ENCODE data around the gene FSD2. TPM values are rescaled to one million over a fixed set of nuclear protein-coding genes. Genes with fewer than 3 reads are reported as not detected.
"Not testable (repeated sequence)": the region's sequence is repeated elsewhere in the genome, so short reads cannot be mapped to it uniquely, and the experiment has no call there.

Gene FSD2
- total RNA-seq, 1 donor from 2014 or later: 0.47 TPM

DNA sequence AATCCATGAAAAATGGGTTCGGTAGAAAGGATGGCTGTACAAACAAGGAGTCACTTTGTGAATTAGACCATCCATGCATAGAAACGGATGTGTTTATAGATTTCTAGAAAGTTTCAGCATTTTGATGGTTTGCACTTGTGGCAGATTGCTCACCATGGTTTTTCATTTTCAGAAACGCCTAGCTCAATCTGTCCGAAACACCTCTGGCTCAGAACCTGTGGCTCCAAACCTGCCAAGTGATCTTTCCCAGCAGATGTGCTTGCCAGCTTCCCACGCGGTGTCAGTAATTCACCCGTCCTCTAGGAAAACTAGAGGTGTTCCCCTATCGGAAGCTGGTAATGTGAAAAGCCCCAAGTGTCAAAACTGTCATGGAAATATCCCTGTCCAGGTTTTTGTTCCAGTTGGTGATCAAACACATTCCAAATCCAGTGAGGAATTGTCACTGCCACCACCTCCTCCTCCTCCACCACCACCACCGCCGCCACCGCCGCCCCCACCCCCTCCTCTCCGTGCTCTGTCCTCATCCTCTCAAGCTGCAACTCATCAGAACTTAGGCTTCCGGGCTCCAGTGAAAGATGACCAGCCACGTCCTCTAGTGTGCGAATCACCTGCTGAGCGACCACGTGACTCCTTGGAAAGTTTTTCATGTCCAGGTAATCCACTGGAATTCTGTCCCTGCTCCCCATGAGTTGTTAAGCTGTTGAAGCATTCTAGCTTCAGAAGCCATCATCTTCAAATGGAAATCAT is 24.7 kb upstream of the FSD2 start:
- no peak for DNase-seq (ENCODE audit: extremely low read depth, low read depth, low spot score)

DNA sequence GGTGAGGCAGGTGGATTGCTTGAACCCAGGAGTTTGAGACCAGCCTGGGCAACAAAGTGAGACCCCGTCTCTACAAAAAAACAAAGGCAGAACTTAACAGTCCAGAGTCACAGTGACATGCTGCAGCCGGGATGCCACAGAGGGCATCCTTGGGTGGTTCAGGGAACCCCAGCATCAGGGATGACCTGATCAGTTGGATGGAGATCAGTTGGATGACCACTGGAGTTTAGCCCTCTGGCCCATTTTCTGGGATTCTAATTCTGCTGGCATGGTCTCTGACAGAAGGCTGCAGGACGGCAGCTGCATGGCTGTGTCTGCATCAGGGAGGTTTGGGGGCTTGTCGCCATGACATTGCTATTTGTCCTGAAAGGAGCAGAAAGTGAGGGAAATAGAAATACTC is 23.4 kb upstream of the FSD2 start:
- no peak for DNase-seq (ENCODE audit: extremely low read depth, low read depth, low spot score)

DNA sequence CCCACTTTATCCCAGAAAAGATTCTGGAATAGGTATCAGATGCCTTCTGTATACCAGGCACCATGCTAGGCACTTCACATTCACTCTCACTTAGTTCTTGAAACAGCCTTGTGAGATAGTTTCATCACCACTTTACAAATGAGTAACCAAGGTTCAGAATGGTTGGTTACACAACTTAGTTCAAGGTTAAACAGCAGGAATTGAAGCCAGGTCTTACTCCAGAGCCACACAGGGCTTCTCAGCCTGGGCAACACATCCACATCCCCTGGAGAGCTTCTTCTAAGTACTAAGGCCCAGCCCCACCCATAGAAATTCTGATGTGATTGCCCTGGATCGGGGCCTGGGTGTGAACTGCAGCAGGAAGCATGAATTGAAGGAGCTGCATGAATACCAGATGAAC is 22.2 kb upstream of the FSD2 start:
- no peak for DNase-seq (ENCODE audit: extremely low read depth, low read depth, low spot score)

DNA sequence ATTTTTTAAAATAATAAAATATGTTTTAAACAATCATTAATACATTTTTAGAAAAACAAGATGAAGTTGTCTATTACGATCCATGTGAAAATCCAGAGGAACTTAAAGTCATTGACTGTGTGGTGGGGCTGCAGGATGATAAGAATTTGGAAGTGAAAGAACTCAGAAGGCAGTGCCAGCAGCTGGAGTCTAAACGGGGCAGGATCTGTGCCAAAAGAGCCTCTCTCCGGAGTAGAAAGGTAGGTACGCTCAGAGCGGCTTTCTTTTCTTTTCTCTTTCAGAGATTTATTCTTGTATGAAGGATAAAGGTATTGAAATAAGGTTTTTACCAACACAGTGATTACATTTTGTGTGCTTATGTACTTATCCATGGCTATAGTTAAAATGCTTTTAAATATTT is 17.2 kb upstream of the FSD2 start:
- no peak for DNase-seq (ENCODE audit: extremely low read depth, low read depth, low spot score)

DNA sequence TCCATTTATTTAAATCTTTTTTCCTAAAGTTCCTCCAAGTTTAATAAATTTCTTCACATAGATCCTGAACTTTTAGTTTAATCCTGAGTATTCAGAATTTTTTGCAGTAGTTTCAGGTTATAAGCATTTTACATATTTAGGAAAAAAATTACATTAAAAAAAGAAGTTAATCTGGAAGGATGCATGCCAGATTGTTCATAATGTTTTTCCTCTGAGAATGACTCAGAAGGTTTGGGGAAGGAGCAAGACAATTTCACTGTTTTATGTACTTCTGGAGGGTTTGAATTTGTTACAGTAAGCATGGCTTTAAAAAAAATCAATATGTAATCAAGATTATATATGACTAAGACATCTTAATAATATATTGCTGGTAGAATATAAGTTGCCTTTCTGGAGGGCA is 16.0 kb upstream of the FSD2 start:
- DNase-seq (ENCODE audit: extremely low read depth, low read depth, low spot score): not testable (repeated sequence)

DNA sequence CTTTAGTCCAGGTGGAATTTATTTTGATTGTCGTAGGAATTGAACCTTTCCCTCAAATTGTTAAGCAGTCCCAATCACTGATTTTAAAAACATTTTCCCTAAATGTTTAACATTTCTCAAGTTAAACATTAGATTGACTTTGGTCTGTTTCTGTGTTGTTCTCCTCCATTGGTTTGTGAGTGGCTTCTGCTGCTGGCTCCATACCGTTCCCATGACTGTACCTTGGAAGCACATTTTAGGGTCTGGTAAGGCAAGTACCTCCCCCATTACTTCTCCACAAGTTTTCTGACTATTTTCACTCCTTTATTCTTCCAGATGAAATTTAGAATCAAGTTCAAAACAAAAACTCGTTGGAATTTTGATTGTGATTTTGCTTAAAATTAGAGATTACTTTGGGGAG is 15.5 kb upstream of the FSD2 start:
- not testable (repeated sequence) for DNase-seq (ENCODE audit: extremely low read depth, low read depth, low spot score)

DNA sequence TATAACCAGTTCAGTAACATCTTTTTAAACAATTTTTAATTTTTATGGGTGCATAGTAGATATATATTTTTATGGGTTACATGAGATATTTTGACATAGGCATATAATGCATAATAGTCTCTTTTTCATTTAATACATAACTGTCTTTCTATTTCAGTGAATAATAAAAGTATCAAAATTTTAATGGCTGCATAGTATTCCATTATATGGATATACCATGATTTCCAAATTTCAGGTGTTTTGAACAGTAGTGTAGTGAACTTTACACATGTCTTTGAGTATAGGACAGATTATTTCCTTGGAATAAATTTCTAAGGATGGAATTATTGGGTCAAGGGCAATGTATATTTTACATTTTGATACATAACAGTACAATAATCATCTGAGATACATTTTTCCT is 14.3 kb upstream of the FSD2 start:
- no peak for DNase-seq (ENCODE audit: extremely low read depth, low read depth, low spot score)

DNA sequence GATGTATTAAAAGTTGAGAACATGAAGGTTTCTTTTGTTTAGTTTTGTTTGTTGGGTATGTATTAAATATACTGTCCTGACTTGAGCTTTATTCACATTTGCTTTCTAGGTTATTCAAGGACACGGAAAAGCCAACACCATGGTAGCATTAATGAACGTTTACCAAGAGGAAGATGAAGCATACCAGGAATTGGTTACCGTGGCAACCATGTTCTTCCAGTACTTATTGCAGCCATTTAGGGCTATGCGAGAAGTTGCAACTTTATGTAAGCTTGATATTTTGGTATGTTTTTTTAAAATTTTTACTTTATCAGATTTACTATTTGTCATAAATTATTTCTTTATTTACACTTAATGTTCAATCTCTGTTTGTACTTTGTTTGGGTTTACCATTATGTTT is 7.1 kb upstream of the FSD2 start:
- DNase-seq (ENCODE audit: extremely low read depth, low read depth, low spot score): no peak

DNA sequence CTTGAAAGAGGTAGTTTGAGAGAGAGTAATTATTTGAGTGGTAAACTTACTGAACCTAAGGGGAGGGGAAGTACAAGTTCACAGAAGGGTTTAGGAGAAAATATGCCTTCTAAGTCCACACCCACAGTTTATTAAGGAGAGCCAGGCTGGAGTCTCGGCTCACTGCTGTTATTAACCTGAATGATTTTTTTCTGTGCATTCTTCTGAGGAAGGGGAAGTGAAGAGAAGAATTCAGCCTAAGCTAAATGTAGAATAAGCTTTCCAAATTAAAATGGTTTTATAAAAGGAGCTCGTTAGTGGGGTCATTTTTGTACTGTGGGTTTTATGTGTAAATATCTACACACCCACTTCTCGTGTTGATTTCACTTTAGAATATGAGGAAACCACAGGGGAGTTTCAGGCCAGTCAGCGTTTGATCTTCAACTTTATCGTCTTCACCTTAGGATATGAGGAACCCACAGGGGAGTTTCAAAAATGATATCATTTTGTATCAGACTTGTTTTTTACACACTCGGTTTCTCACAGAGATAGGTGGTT is 5.1 kb upstream of the FSD2 start:
- no peak for DNase-seq (ENCODE audit: extremely low read depth, low read depth, low spot score)

DNA sequence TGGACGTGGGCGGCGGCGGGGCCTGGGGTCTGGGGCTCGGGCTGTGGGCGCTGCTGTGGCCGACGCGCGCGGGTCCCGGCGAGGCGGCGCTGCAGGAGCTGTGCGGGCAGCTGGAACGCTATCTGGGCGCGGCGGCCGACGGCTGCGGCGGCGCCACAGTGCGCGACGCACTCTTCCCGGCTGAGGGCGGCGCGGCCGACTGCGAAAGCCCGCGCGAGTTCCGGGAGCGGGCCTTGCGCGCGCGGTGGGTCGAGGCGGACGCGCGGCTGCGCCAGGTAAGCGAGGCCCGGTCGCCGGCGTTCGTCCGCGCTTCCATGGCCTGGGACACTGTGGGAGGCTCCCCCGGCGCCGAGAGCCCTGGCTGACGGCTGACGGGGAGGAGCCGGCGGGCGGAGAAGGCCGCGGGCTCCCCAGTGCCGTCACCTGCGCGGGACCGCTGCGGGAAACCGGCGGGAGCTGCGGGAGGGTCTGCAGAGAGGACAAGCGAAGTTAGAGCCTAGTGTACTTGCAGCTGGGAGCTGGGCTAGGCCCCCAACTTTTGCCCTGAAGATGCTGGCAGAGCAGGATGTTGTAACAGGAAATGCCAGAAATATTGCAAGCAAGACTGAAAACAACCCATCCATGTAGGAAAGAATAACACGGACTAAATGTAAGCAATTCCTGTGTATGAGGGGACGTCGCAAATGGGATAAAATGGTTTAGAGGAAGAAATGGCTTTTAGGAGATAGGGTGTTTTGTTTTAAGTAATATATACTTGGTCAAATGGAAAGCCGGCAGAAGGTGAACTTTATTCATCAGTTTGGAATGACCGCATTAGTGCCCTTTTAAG is 4.4 kb upstream of the FSD2 start:
- no peak for DNase-seq (ENCODE audit: extremely low read depth, low read depth, low spot score)

DNA sequence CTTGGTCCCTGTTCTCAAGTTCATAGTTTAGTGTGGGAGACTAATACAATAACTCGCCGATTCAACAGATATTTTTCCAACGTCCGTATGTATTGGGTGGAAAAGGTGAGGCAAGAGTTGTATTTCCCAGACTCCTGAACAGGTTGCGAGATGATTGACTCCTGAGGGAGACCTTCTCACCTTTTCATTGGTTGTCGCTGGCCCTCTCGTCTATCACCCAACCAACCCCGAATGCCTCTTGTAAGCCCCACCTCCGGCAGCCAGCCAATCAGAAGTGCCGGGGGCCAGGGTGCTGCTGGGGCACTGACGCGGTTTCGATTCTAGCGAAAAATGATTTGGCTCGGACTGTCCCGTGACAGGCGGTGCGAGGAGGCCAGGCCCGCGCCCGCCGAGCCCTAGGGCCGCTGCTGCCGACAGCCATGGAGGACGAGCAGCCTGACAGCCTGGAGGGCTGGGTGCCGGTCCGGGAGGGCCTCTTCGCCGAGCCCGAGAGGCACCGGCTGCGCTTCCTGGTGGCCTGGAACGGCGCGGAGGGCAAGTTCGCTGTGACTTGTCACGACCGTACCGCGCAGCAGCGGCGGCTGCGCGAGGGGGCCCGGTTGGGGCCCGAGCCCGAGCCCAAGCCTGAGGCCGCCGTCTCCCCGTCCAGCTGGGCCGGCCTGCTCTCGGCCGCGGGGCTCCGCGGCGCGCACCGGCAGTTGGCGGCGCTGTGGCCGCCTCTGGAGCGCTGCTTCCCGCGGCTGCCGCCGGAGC is 3.6 kb upstream of the FSD2 start, which contains the start of gene WHAMM:
WHAMM (plus strand) TSS at position 321 of the 753 bp plus-strand sequence; CDS start at position 420, 99 bp downstream.
- peak; percentile 78 for DNase-seq (ENCODE audit: extremely low read depth, low read depth, low spot score)

DNA sequence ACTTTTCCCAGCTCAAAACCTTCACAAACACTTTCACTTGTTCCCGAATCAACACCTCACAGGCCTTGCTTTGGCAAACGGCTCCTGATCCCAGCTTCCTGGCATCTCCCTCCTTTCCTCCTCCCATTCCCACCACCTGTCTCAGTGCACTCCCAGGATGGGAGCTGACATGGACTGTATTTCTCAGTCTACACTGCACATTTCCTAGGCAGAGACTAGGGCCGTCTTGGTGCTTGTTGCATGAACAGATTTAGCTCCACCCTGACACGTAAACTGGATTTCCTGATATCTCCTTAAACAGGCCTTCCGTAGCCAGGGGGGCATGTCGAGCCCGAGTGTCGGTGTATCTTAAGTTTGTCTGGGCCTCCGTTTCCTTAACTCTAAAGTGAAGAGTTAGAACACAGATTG is 2.8 kb upstream of the FSD2 start:
- DNase-seq (ENCODE audit: extremely low read depth, low read depth, low spot score): no peak

DNA sequence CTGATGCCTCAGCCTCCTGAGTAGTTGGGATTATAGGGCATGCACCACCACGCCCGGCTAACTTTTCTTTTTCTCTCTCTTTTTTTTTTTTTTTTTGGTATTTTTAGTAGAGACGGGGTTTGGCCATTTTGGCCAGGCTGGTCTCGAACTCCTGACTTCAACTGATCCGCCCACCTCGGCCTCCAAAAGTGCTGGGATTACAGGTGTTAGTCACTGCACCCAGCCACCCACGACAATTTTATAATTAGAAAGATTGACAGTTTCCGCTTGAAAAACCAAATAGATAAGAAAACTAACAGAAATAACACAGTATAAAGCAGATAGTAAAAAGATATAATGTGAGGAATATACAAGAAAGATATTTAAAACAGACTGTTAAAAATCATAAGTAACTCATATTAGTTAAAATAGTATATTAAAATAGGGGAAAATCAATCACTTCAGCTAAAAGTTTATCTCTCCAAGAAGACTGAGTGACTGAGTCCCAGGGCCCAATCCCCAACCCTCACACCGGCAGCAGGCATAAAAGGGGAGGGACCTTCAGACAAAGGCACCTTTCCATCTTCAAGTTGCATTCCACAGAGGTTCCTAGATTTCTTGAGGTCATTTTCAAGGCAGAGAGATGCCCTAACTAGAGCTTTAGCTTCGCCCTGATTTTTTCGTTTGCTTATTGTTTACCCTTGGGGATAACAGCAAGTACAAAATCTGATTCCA is 2.2 kb upstream of the FSD2 start:
- no peak for DNase-seq (ENCODE audit: extremely low read depth, low read depth, low spot score)

DNA sequence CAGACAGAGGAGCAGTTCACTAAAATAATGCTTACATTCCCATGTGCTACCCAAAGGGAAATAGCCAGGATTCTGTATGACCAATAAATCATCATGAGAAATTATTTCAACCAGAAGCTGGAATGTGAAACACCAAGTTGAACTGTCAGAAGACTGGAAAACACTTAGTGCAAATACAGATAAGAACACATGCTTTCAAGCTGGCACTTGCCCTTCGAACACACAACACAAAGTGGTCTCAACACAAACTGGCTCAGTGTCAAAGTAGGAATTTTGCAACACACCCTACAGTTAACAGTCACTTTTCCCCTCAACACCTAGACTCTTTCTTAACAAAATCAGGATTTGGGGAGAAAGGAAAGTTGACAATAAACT is 1.3 kb downstream of the FSD2 start:
- no peak for DNase-seq (ENCODE audit: extremely low read depth, low read depth, low spot score)

DNA sequence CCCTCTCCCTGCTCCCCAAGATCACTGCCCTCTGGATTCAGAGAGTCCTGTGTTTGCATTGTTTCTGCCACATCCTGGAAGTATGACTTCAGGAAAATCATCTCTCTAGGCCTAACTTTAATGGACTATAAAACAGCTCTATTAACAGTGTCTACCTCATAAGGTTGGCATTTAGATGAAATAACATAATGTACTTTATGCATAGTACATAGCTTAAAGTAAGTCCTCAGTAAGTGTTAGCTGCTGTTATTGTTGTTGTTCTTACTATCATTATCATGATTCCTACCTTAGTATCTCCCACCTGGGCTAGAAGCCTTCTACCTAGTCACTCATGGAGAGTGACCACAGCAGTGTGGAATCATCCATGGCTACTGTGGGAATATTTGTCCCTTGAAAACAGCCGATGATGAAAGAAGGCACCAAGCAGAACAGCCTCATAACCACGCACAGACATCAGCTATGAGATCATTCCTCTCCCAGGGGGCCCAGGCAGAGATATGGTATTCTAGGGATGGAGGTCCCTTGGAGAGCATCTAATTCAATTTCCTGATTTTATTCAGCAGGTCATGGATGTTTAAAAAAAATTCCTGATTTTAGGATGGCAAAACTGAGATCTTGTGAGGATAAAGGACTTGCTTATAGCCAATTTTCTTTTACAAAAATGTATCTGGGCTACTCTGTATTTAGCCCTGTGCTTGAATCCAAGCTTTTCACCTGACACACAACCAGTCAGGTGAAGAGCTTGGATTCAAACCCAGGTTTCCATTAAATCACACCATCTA is 1.9 kb downstream of the FSD2 start:
- no peak for DNase-seq (ENCODE audit: extremely low read depth, low read depth, low spot score)

DNA sequence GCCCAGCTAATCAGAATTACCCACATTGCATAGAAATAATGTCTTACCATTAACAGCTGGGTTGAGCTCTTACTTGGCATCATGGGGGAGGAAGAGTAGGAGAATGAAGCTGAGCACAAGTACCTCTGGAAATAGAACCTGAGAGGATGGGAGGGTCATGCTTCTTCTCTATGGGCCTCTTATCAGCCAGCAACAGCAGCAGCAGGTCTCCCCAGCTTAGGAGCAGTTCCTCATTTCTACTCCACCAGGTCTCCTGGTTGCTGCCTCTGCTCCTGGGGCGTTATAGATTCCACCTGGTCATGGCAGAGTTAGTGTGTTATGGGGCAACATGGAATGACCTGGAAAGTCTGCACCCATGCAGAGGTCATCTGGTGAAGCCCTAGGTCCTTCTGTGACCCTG is 3.4 kb downstream of the FSD2 start:
- DNase-seq (ENCODE audit: extremely low read depth, low read depth, low spot score): no peak

DNA sequence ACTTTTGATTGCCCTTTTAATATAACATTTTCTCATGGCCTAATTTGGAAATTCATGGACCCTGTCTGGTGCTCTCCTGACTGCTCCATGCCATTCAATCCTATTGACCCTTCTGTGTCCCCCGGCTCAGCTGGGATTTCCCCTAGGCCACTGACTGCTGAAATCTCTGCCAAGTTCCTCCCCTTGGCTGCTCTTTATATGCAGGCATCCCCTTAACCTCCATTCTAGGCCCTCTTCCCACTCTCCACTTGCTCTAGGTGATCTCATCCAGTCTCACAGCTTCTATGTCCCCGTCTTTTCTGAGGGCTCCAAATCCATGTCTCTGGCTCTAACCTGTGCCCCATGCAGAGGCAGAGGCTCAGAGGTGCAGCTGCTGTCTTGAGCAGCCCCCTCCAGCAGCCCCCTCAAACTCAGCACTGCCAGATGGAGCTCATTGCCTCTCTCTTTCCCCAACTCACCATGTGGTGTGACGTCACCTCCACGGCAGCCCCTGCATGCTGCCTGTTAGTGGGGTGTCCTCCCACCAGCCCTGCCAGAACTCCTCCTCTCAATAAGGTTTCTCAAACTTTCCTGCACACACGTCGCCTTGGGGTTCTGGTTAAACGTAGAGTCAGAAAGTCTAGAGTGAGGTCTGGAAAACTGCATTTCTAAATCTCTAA is 6.6 kb downstream of the FSD2 start:
- DNase-seq (ENCODE audit: extremely low read depth, low read depth, low spot score): no peak

DNA sequence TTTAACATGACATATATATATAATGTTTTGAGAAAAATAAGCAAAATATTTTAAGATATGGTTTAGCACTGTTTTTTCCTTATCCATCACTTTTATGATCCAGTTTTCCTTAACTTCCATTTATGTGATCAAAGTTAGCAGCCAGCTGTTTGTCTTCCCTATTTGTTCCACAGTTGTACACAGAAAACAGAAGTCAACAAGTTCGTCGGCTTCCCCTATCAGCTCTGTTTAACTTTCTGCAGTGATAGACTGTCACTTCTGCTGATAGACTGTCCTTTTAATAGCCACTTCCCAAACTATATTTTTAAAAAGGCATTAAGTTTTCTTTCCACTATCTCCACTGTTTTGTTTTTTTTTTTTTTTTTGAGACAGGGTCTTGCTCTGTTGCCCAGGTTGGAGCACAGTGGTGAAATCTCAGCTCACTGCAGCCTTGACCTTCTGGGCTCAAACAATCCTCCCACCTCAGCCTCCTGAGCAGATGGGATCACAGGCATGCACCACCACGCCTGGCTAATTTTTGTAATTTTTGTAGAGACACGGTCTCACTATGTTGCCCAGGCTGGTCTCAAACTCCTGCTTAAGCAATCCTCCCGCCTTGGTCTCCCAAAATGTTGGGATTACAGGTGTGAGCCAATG is 7.2 kb downstream of the FSD2 start:
- DNase-seq (ENCODE audit: extremely low read depth, low read depth, low spot score): no peak

DNA sequence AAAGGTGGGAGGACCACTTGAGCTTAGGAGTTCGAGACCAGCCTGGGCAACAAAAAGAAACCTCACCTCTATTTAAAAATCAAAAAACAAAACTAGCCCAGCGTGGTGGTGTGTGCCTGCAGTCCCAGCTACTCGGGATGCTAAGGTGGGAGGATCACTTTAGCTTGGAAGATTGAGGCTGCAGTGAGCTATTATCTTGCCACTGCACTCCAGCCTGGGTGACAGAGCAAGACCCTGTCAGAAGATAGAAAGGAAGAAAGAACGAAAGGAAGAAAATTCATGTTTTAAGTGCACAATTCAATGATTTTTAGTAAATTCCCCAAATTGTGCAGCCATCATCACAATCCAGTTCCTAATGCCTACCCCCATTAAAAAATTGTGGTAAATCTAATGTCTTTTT is 7.8 kb downstream of the FSD2 start:
- DNase-seq (ENCODE audit: extremely low read depth, low read depth, low spot score): no peak
